HepG2 (cell line): Measurements from ENCODE around the gene ADGRB2. TPM values are rescaled to one million over a fixed set of nuclear protein-coding genes. Genes with fewer than 3 reads are reported as not detected.

Experiments
- ARNT2 ChIP-seq: sonication (generic); formaldehyde crosslinking; IDR thresholded peaks from 2 replicates; pipeline ENCODE4 v1.8.0; 2022; ENCODE audit warnings: mild to moderate bottlenecking, low read depth, missing genetic modification reagents, moderate library complexity
- ARNTL ChIP-seq: sonication (generic); formaldehyde crosslinking; IDR thresholded peaks from 2 replicates; pipeline ENCODE4 v1.4.0; 2020; ENCODE audit warnings: mild to moderate bottlenecking, missing genetic modification reagents
- FOXO1 ChIP-seq: sonication (generic); formaldehyde crosslinking; IDR thresholded peaks from 2 replicates; pipeline ENCODE4 v1.4.0; 2020; ENCODE audit warnings: missing genetic modification reagents
- HIVEP1 ChIP-seq: sonication (generic); formaldehyde crosslinking; IDR thresholded peaks from 2 replicates; pipeline ENCODE4 v1.4.0; 2020; ENCODE audit warnings: mild to moderate bottlenecking, missing genetic modification reagents
- KAT2B ChIP-seq: fragments of 150-350 bp; IDR thresholded peaks from 2 replicates; pipeline ENCODE4 v1.6.1; 2014; ENCODE audit warnings: low read depth, low read length, borderline replicate concordance
- KLF16 ChIP-seq, 2 experiments: sonication (generic) in 1 of 2; formaldehyde crosslinking in 1 of 2; IDR thresholded peaks; 2 replicates each; pipeline versions ENCODE4 v1.6.1 to v1.8.0; 2016 to 2023; ENCODE audit warnings: missing genetic modification reagents in 2 of 2, missing compliant biosample characterization in 1 of 2
- MIER2 ChIP-seq: IDR thresholded peaks from 2 replicates; pipeline ENCODE4 v1.6.1; 2016; ENCODE audit warnings: missing biosample characterization, missing genetic modification reagents
- NONO ChIP-seq, 2 experiments: fragments of 450-650 bp in 1 of 2; sonication (generic) in 1 of 2; formaldehyde crosslinking in 1 of 2; IDR thresholded peaks in 1 of 2; conservative IDR thresholded peaks in 1 of 2; 2 replicates each; pipeline versions ENCODE4 v1.6.1 to v1.8.0; 2017 to 2022; ENCODE audit warnings: mild to moderate bottlenecking in 1 of 2, missing genetic modification reagents in 1 of 2, moderate library complexity in 1 of 2
- SP1 ChIP-seq, 2 experiments: fragments of 450-650 bp in 1 of 2; sonication (generic) in 1 of 2; formaldehyde crosslinking in 1 of 2; IDR thresholded peaks; 2 replicates each; pipeline versions ENCODE4 v1.4.0 to v1.6.1; 2016 to 2020; ENCODE audit warnings: missing genetic modification reagents in 1 of 2
- ZNF44 ChIP-seq: sonication (generic); formaldehyde crosslinking; IDR thresholded peaks from 2 replicates; pipeline ENCODE4 v1.5.1; 2020; ENCODE audit warnings: mild to moderate bottlenecking, missing genetic modification reagents
- ZNF652 ChIP-seq: IDR thresholded peaks from 2 replicates; pipeline ENCODE4 v1.6.1; 2016; ENCODE audit warnings: low read depth, borderline replicate concordance
- polyA plus RNA-seq, 8 experiments: library from polyadenylated mRNA; depleted of rRNA in 3 of 8; stranded (reverse) in 7 of 8; unstranded in 1 of 8; fragments of >200 nt; fragmentation: Illumina TruSeq in 4 of 8; extraction: Trizol in 4 of 8; gene quantifications; 2 replicates each; pipeline versions ENCODE4 v1.2.1 to v1.2.3, GENCODE V29; 2011 to 2016; ENCODE audit warnings: low read depth in 4 of 8, missing spikeins in 1 of 8, mixed read lengths in 1 of 8; ENCODE audit not compliant: insufficient read depth in 1 of 8
- total RNA-seq, 5 experiments: library from RNA; depleted of rRNA; stranded (reverse); fragments of >200 nt; fragmentation: Illumina TruSeq; extraction: Trizol; gene quantifications; 2 replicates each; pipeline ENCODE4 v1.2.3, GENCODE V29; 2016; ENCODE audit warnings: low read depth in 1 of 5
- TF ChIP-seq, protein P1 (sequence below): sonication (generic); formaldehyde crosslinking; IDR thresholded peaks from 2 replicates; pipeline ENCODE4 v1.4.0; 2020; ENCODE audit warnings: mild to moderate bottlenecking, missing genetic modification reagents
- TF ChIP-seq, protein P2 (sequence below): sonication (generic); formaldehyde crosslinking; IDR thresholded peaks from 2 replicates; pipeline ENCODE4 v1.4.0; 2020; ENCODE audit warnings: missing genetic modification reagents, borderline replicate concordance
- TF ChIP-seq, protein P3 (sequence below): IDR thresholded peaks from 2 replicates; pipeline ENCODE4 v1.6.1; 2016; ENCODE audit warnings: mild to moderate bottlenecking
- TF ChIP-seq, protein P4 (sequence below): sonication (generic); formaldehyde crosslinking; IDR thresholded peaks from 2 replicates; pipeline ENCODE4 v1.5.0; 2020; ENCODE audit warnings: missing genetic modification reagents, mild to moderate bottlenecking, borderline replicate concordance
- TF ChIP-seq, protein P5 (sequence below): sonication (generic); formaldehyde crosslinking; conservative IDR thresholded peaks from 2 replicates; pipeline ENCODE4 v1.8.0; 2022; ENCODE audit warnings: mild to moderate bottlenecking, moderate library complexity, missing genetic modification reagents

The ADGRB2 gene
- total and polyA plus RNA-seq, 2 of the 13 experiments (the other 11 are each of a cell fraction or from before 2014, with no cell fraction given), result 0.03 to 0.09 TPM

DNA sequence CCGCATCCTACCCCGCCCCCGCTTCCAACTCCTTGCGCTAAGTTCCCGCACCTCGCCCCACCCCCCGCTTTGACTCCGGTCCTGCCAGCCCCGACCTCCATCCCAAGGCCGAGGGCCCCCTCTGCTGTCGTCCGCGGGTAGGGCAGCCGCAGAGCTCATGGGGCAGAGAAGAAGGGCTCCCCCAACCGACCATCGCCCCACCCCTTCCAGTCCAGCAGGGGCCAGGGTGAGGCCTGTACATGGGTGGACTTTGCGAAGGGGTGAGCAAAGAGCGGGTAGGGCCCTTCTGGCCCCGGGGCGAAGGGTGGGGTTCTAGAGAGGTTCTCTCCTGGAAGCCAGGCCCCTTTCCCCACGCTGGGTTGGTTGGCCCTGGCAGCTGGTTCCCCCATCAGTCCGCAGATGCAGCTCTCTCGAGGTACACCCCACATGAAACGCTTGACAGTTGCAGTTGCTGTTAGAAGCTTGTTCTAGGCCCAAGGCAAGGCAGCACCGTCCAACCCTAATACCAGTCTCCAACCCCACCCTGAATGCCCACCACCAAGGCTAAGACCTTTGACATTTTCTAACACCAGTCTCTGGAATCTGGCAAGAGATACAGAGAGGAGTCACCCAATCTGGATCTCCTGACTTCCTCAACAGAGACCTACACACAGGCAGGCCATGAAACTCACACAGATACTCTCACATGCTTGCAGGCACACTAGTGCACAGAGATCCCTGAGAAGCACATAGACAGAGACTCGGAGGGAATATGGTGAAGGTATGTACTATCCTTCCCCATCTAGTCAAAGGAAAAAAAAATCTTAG is 25.3 kb upstream of the ADGRB2 start (continued):
- TF ChIP-seq, protein P1, sequence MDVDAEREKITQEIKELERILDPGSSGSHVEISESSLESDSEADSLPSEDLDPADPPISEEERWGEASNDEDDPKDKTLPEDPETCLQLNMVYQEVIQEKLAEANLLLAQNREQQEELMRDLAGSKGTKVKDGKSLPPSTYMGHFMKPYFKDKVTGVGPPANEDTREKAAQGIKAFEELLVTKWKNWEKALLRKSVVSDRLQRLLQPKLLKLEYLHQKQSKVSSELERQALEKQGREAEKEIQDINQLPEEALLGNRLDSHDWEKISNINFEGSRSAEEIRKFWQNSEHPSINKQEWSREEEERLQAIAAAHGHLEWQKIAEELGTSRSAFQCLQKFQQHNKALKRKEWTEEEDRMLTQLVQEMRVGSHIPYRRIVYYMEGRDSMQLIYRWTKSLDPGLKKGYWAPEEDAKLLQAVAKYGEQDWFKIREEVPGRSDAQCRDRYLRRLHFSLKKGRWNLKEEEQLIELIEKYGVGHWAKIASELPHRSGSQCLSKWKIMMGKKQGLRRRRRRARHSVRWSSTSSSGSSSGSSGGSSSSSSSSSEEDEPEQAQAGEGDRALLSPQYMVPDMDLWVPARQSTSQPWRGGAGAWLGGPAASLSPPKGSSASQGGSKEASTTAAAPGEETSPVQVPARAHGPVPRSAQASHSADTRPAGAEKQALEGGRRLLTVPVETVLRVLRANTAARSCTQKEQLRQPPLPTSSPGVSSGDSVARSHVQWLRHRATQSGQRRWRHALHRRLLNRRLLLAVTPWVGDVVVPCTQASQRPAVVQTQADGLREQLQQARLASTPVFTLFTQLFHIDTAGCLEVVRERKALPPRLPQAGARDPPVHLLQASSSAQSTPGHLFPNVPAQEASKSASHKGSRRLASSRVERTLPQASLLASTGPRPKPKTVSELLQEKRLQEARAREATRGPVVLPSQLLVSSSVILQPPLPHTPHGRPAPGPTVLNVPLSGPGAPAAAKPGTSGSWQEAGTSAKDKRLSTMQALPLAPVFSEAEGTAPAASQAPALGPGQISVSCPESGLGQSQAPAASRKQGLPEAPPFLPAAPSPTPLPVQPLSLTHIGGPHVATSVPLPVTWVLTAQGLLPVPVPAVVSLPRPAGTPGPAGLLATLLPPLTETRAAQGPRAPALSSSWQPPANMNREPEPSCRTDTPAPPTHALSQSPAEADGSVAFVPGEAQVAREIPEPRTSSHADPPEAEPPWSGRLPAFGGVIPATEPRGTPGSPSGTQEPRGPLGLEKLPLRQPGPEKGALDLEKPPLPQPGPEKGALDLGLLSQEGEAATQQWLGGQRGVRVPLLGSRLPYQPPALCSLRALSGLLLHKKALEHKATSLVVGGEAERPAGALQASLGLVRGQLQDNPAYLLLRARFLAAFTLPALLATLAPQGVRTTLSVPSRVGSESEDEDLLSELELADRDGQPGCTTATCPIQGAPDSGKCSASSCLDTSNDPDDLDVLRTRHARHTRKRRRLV, result 0 out of 2 replicates have a peak, but pooled peaks have one; percentile 57
- TF ChIP-seq ARNT2 (CRISPR knock-in tag) (0 out of 2 replicates have a peak, but pooled peaks have one; percentile 25), ZNF44 (CRISPR knock-in tag) (no peak), NONO (IDR thresholded peaks at IDR 0.05) (no peak), NONO (CRISPR knock-in tag; conservative IDR thresholded peaks at IDR 0.05) (peak; percentile 62), FOXO1 (CRISPR knock-in tag) (0 out of 2 replicates have a peak, but pooled peaks have one; percentile 30), HIVEP1 (CRISPR knock-in tag) (0 out of 2 replicates have a peak, but pooled peaks have one; percentile 16), KLF16 (CRISPR knock-in tag; IDR thresholded peaks at IDR 0.05) (peak in 1 of 2 experiments; percentile 52; a peak in 1 of 4 replicates), SP1 (IDR thresholded peaks at IDR 0.05) (no peak), SP1 (CRISPR knock-in tag; IDR thresholded peaks at IDR 0.05) (0 out of 2 replicates have a peak, but pooled peaks have one; percentile 26), MIER2 (CRISPR knock-in tag) (0 out of 2 replicates have a peak, but pooled peaks have one; percentile 26), ZNF652 (0 out of 2 replicates have a peak, but pooled peaks have one; percentile 19), KAT2B (no peak), ARNTL (CRISPR knock-in tag) (no peak)
- TF ChIP-seq, protein P2, sequence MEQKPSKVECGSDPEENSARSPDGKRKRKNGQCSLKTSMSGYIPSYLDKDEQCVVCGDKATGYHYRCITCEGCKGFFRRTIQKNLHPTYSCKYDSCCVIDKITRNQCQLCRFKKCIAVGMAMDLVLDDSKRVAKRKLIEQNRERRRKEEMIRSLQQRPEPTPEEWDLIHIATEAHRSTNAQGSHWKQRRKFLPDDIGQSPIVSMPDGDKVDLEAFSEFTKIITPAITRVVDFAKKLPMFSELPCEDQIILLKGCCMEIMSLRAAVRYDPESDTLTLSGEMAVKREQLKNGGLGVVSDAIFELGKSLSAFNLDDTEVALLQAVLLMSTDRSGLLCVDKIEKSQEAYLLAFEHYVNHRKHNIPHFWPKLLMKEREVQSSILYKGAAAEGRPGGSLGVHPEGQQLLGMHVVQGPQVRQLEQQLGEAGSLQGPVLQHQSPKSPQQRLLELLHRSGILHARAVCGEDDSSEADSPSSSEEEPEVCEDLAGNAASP (CRISPR knock-in tag), result peak; percentile 19; the same call in 1 of the 2 replicates
- TF ChIP-seq, protein P3, sequence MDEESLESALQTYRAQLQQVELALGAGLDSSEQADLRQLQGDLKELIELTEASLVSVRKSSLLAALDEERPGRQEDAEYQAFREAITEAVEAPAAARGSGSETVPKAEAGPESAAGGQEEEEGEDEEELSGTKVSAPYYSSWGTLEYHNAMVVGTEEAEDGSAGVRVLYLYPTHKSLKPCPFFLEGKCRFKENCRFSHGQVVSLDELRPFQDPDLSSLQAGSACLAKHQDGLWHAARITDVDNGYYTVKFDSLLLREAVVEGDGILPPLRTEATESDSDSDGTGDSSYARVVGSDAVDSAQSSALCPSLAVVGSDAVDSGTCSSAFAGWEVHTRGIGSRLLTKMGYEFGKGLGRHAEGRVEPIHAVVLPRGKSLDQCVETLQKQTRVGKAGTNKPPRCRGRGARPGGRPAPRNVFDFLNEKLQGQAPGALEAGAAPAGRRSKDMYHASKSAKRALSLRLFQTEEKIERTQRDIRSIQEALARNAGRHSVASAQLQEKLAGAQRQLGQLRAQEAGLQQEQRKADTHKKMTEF, result 0 out of 2 replicates have a peak, but pooled peaks have one; percentile 23
- TF ChIP-seq, protein P4, sequence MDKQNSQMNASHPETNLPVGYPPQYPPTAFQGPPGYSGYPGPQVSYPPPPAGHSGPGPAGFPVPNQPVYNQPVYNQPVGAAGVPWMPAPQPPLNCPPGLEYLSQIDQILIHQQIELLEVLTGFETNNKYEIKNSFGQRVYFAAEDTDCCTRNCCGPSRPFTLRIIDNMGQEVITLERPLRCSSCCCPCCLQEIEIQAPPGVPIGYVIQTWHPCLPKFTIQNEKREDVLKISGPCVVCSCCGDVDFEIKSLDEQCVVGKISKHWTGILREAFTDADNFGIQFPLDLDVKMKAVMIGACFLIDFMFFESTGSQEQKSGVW (CRISPR knock-in tag), result no peak
- TF ChIP-seq, protein P5, sequence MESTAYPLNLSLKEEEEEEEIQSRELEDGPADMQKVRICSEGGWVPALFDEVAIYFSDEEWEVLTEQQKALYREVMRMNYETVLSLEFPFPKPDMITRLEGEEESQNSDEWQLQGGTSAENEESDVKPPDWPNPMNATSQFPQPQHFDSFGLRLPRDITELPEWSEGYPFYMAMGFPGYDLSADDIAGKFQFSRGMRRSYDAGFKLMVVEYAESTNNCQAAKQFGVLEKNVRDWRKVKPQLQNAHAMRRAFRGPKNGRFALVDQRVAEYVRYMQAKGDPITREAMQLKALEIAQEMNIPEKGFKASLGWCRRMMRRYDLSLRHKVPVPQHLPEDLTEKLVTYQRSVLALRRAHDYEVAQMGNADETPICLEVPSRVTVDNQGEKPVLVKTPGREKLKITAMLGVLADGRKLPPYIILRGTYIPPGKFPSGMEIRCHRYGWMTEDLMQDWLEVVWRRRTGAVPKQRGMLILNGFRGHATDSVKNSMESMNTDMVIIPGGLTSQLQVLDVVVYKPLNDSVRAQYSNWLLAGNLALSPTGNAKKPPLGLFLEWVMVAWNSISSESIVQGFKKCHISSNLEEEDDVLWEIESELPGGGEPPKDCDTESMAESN, result 0 out of 2 replicates have a peak, but pooled peaks have one; percentile 37
